Measurements from ENCODE around the gene CUX1.
A peak's percentile ranks its signal among the peaks of the same experiment; 100 is the strongest.
"Not testable (repeated sequence)": the region's sequence is repeated elsewhere in the genome, so short reads cannot be mapped to it uniquely, and the experiment has no call there.

CUX1 gene

DNA sequence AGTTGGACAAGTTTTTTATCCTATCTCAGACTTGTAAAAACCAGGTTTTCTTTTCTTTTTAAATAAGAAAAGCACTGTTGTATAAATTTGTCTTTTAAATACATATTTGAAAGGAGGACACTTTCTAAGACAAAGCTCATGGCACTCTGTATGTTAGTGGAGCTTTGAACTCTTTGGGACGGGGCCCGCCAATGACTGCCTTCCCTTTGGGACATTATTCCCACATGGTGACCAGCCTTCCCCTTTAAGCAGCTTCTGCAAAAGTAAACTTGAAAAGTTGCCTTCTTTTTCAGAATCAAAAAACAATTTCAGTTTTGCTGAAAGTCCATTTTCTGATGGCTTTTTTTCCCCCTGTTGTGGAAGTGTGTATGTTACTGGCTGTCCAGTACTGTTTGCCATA, 1.8 kb downstream of the CUX1 start:
- H3K27ac ChIP-seq, result peak overlapping the region; percentile 97
- H3K4me1 ChIP-seq (ENCODE audit: control insufficient read depth in 1 of 2, insufficient read depth in 1 of 2, low read depth in 1 of 2, low read length in 1 of 2), result peaks cover 63 to 65% of the 10 kb centered on the region in 2 experiments
- no peaks in the 10 kb centered on the region for H3K9me3 ChIP-seq
- TF ChIP-seq, protein P1, sequence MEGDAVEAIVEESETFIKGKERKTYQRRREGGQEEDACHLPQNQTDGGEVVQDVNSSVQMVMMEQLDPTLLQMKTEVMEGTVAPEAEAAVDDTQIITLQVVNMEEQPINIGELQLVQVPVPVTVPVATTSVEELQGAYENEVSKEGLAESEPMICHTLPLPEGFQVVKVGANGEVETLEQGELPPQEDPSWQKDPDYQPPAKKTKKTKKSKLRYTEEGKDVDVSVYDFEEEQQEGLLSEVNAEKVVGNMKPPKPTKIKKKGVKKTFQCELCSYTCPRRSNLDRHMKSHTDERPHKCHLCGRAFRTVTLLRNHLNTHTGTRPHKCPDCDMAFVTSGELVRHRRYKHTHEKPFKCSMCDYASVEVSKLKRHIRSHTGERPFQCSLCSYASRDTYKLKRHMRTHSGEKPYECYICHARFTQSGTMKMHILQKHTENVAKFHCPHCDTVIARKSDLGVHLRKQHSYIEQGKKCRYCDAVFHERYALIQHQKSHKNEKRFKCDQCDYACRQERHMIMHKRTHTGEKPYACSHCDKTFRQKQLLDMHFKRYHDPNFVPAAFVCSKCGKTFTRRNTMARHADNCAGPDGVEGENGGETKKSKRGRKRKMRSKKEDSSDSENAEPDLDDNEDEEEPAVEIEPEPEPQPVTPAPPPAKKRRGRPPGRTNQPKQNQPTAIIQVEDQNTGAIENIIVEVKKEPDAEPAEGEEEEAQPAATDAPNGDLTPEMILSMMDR (IDR thresholded peaks at IDR 0.05), result no peak
- no peaks in the 10 kb centered on the region for H3K36me3 ChIP-seq
- H3K27me3 ChIP-seq, result no peaks in the 10 kb centered on the region
- H3K4me3 ChIP-seq (ENCODE audit: low read depth in 1 of 2, low read length in 1 of 2), result peak overlapping the region; percentile 80 to 94

DNA sequence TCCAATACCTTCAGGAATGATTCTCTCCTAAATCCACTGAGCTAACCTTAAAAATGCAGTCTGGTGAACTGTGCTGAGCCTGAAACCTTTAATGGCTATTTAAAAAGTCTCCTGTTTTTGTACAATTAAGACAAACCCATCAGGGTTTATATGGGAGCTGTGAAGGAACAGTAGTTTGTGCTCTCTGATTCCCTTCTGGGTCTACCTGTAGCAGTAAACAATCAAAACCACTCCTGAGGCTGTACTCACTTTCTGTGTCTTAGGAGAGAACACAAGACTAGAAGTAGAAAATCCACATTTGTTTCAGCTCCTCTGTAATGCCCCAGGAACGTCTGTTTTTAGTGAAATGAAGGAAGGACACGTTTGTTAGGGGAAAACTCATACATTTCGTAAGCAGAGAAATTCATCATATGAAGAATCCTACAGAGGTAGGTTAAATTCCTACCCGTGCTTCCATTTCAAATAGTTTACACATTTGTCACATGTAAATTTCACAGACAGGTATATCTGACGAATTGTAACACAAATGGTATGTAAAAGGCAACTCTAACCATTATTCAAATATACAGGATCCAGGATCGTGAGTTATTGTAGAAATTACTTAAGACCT, 2.6 kb downstream of the CUX1 start:
- Histone ChIP-seq H3K4me3 (ENCODE audit: low read depth in 1 of 2, low read length in 1 of 2) (no peak overlapping the region), H3K27ac (peak overlapping the region; percentile 97), H3K36me3 (no peaks in the 10 kb centered on the region), H3K27me3 (no peaks in the 10 kb centered on the region), H3K4me1 (ENCODE audit: control insufficient read depth in 1 of 2, insufficient read depth in 1 of 2, low read depth in 1 of 2, low read length in 1 of 2) (peaks cover 59 to 62% of the 10 kb centered on the region in 2 experiments), H3K9me3 (no peaks in the 10 kb centered on the region)
- TF ChIP-seq, protein P1 (IDR thresholded peaks at IDR 0.05), result no peak

DNA sequence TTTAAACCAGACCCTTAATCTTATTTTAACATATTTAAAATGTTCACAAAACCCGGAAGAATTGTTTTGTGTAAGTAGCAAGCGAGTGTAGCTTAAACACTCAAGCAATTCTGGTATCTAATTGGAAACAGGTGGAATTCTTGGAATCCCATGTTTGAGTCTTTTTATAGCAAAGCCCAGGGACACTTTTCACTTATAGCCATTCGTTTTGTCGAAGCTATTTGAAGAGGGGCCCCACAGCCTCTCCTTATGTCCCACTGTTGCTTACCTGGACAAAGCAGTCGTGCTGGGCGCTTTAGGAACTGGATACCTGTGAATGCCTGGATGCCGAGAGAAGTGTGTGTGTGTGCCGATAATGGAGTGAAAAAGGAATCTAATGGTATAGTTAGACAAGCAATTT, 3.3 kb downstream of the CUX1 start:
- Histone ChIP-seq H3K4me1 (ENCODE audit: control insufficient read depth in 1 of 2, insufficient read depth in 1 of 2, low read depth in 1 of 2, low read length in 1 of 2) (peaks cover 55 to 62% of the 10 kb centered on the region in 2 experiments), H3K27ac (peak overlapping the region; percentile 97), H3K9me3 (no peaks in the 10 kb centered on the region), H3K4me3 (ENCODE audit: low read depth in 1 of 2, low read length in 1 of 2) (no peak overlapping the region), H3K27me3 (no peaks in the 10 kb centered on the region), H3K36me3 (no peaks in the 10 kb centered on the region)
- TF ChIP-seq, protein P1 (IDR thresholded peaks at IDR 0.05), result no peak

DNA sequence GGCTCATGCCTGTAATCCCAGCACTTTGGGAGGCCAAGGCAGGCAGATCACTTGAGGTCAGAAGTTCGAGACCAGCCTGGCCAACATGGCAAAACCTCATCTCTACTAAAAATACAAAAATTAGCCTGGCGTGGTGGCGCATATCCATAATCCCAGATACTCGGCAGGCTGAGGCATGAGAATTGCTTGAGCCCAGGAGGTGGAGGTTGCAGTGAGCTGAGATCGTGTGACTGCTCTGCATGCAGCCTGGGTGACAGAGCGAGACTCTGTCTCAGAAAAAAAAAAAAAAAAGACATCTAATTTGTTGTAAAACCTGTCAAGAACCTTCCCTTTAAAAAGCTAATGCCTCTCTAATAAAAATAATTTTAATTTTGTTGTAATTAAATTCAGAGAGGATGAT, 5.2 kb downstream of the CUX1 start:
- H3K36me3 ChIP-seq, H3K9me3 ChIP-seq, H3K27me3 ChIP-seq: not testable (repeated sequence)
- peak overlapping the region; percentile 84 for H3K27ac ChIP-seq
- H3K4me1 ChIP-seq (ENCODE audit: control insufficient read depth in 1 of 2, insufficient read depth in 1 of 2, low read depth in 1 of 2, low read length in 1 of 2), result peaks cover 55 to 62% of the 10 kb centered on the region in 2 experiments
- peak overlapping the region; percentile 32 to 36 for H3K4me3 ChIP-seq (ENCODE audit: low read depth in 1 of 2, low read length in 1 of 2)

GRCh38 chr7:101823096-101823495, 5.7 kb downstream of the CUX1 start:
- Histone ChIP-seq H3K27me3 (no peaks in the 10 kb centered on the region), H3K9me3 (no peaks in the 10 kb centered on the region), H3K36me3 (peaks cover 2% of the 10 kb centered on the region), H3K4me3 (ENCODE audit: low read depth in 1 of 2, low read length in 1 of 2) (peak overlapping the region; percentile 32 to 36), H3K27ac (peak overlapping the region; percentile 84), H3K4me1 (ENCODE audit: control insufficient read depth in 1 of 2, insufficient read depth in 1 of 2, low read depth in 1 of 2, low read length in 1 of 2) (peaks cover 55 to 57% of the 10 kb centered on the region in 2 experiments)
- TF ChIP-seq, protein P1 (IDR thresholded peaks at IDR 0.05), result no peak

DNA sequence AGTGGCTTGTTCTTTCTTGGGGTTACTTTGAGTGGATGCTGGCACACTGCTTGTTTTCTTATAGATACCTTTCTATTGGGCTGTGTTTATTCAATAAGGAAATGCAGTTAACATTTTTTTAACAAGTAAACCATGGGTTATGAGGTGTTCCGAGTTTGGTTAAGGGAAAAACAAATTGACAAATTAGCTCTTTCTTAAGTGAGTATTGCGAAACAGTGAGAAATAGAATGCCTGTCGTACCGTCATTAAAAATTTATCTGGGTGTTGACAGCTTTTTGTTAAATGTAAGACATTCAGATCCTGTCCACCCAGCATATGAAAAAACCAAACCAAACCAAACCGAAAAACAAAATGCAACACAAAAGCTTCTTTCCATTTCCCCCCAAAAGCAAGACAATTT, 6.2 kb downstream of the CUX1 start:
- Histone ChIP-seq H3K36me3 (peaks cover 7% of the 10 kb centered on the region), H3K4me1 (ENCODE audit: control insufficient read depth in 1 of 2, insufficient read depth in 1 of 2, low read depth in 1 of 2, low read length in 1 of 2) (peaks cover 50 to 52% of the 10 kb centered on the region in 2 experiments), H3K27me3 (no peaks in the 10 kb centered on the region), H3K4me3 (ENCODE audit: low read depth in 1 of 2, low read length in 1 of 2) (peak overlapping the region; percentile 32 to 36), H3K9me3 (no peaks in the 10 kb centered on the region), H3K27ac (peak overlapping the region; percentile 84)
- TF ChIP-seq, protein P1 (IDR thresholded peaks at IDR 0.05), result no peak

All from neutrophil (primary cell).